ENCODE measurements around the gene SLC41A3.

Gene SLC41A3

GRCh38 chr3:126083913-126084767, at the start of gene SLC41A3:
Gene SLC41A3 (minus strand): TSS chr3:126084124. CDS start chr3:126068219, 15,905 bp downstream.
- DNase-seq (peak; percentile 87), ATAC-seq (replicated peaks) (peak; percentile 92 to 93)
- Mint-ChIP-seq H3K9me3 (no peaks in the 10 kb centered on the region), H3K4me1 (peaks cover 13 to 22% of the 10 kb centered on the region in 2 donors), H3K36me3 (peaks cover 5% of the 10 kb centered on the region in 2 donors), H3K27me3 (no peaks in the 10 kb centered on the region), H3K27ac (peak within 1 kb of the TSS; percentile 96), H3K4me3 (peak within 1 kb of the TSS; percentile 86 to 92)

GRCh38 chr3:126133606-126134005, 49.7 kb upstream of the SLC41A3 start:
- peaks cover 43% of the 10 kb centered on the region in 2 donors for H3K27me3 Mint-ChIP-seq
- H3K36me3 Mint-ChIP-seq: no peaks in the 10 kb centered on the region
- no peak for ATAC-seq (replicated peaks)

GRCh38 chr3:126132751-126133511, 49.0 kb upstream of the SLC41A3 start:
- no peaks in the 10 kb centered on the region for H3K9me3 Mint-ChIP-seq
- peaks cover 0 to 10% of the 10 kb centered on the region in 2 donors for H3K4me1 Mint-ChIP-seq
- ATAC-seq (replicated peaks) (no peak), DNase-seq (no peak)
- H3K27me3 Mint-ChIP-seq: peaks cover 36 to 38% of the 10 kb centered on the region in 2 donors
- no peak overlapping the region for H3K4me3 Mint-ChIP-seq
- H3K27ac Mint-ChIP-seq: no peak overlapping the region
- H3K36me3 Mint-ChIP-seq: no peaks in the 10 kb centered on the region

More at GRCh38 chr3:126133606-126134005, 49.7 kb upstream of the SLC41A3 start:
- no peaks in the 10 kb centered on the region for H3K9me3 Mint-ChIP-seq
- DNase-seq: no peak
- no peak overlapping the region for H3K4me3 Mint-ChIP-seq
- H3K27ac Mint-ChIP-seq: no peak overlapping the region
- H3K4me1 Mint-ChIP-seq: peaks cover 0 to 10% of the 10 kb centered on the region in 2 donors

GRCh38 chr3:126131881-126132750, 48.2 kb upstream of the SLC41A3 start:
- Mint-ChIP-seq H3K27ac (no peak overlapping the region), H3K9me3 (no peaks in the 10 kb centered on the region), H3K4me1 (peaks cover 0 to 10% of the 10 kb centered on the region in 2 donors), H3K4me3 (no peak overlapping the region), H3K36me3 (no peaks in the 10 kb centered on the region), H3K27me3 (peaks cover 28 to 29% of the 10 kb centered on the region in 2 donors)
- ATAC-seq (replicated peaks): no peak
- DNase-seq: no peak

GRCh38 chr3:126130981-126131745, 47.2 kb upstream of the SLC41A3 start:
- peaks cover 23 to 25% of the 10 kb centered on the region in 2 donors for H3K27me3 Mint-ChIP-seq
- ATAC-seq (replicated peaks) (no peak), DNase-seq (no peak)

GRCh38 chr3:126130081-126130855, 46.3 kb upstream of the SLC41A3 start:
- H3K4me3 Mint-ChIP-seq: no peak overlapping the region
- no peak overlapping the region for H3K27ac Mint-ChIP-seq
- ATAC-seq (replicated peaks) (no peak), DNase-seq (no peak)
- H3K27me3 Mint-ChIP-seq: peaks cover 15 to 17% of the 10 kb centered on the region in 2 donors
- no peaks in the 10 kb centered on the region for H3K36me3 Mint-ChIP-seq
- no peaks in the 10 kb centered on the region for H3K9me3 Mint-ChIP-seq
- peaks cover 0 to 10% of the 10 kb centered on the region in 2 donors for H3K4me1 Mint-ChIP-seq

More at GRCh38 chr3:126130981-126131745, 47.2 kb upstream of the SLC41A3 start:
- H3K4me3 Mint-ChIP-seq: no peak overlapping the region
- no peaks in the 10 kb centered on the region for H3K9me3 Mint-ChIP-seq
- peaks cover 0 to 10% of the 10 kb centered on the region in 2 donors for H3K4me1 Mint-ChIP-seq
- no peak overlapping the region for H3K27ac Mint-ChIP-seq
- H3K36me3 Mint-ChIP-seq: no peaks in the 10 kb centered on the region

GRCh38 chr3:126129398-126129891, 45.5 kb upstream of the SLC41A3 start:
- Mint-ChIP-seq H3K4me3 (no peak overlapping the region), H3K36me3 (no peaks in the 10 kb centered on the region), H3K9me3 (no peaks in the 10 kb centered on the region), H3K27ac (no peak overlapping the region), H3K4me1 (peaks cover 0 to 7% of the 10 kb centered on the region in 2 donors), H3K27me3 (peaks cover 13 to 15% of the 10 kb centered on the region in 2 donors)
- DNase-seq (no peak), ATAC-seq (replicated peaks) (no peak)

GRCh38 chr3:126128504-126129397, 44.8 kb upstream of the SLC41A3 start:
- Mint-ChIP-seq H3K4me3 (no peak overlapping the region), H3K9me3 (no peaks in the 10 kb centered on the region), H3K4me1 (no peaks in the 10 kb centered on the region), H3K27ac (no peak overlapping the region), H3K27me3 (peaks cover 10 to 11% of the 10 kb centered on the region in 2 donors), H3K36me3 (no peaks in the 10 kb centered on the region)
- no peak for DNase-seq
- no peak for ATAC-seq (replicated peaks)

- Mint-ChIP-seq H3K9me3 (no peaks in the 10 kb centered on the region), H3K4me1 (no peaks in the 10 kb centered on the region), H3K27me3 (peaks cover 10% of the 10 kb centered on the region in 2 donors), H3K27ac (no peak overlapping the region), H3K36me3 (no peaks in the 10 kb centered on the region), H3K4me3 (no peak overlapping the region)
- DNase-seq (no peak), ATAC-seq (replicated peaks) (no peak)
Observed at GRCh38 chr3:126127904-126128303, 44.0 kb upstream of the SLC41A3 start.

- Mint-ChIP-seq H3K4me1 (no peaks in the 10 kb centered on the region), H3K36me3 (no peaks in the 10 kb centered on the region), H3K4me3 (no peak overlapping the region), H3K27ac (no peak overlapping the region), H3K9me3 (no peaks in the 10 kb centered on the region), H3K27me3 (peaks cover 7% of the 10 kb centered on the region in 2 donors)
- no peak for ATAC-seq (replicated peaks)
- no peak for DNase-seq
Observed at GRCh38 chr3:126127452-126127851, 43.5 kb upstream of the SLC41A3 start.

GRCh38 chr3:126126811-126127431, 43.0 kb upstream of the SLC41A3 start:
- Mint-ChIP-seq H3K27me3 (peaks cover 4 to 5% of the 10 kb centered on the region in 2 donors), H3K9me3 (no peaks in the 10 kb centered on the region), H3K4me3 (no peak overlapping the region), H3K36me3 (no peaks in the 10 kb centered on the region), H3K4me1 (no peaks in the 10 kb centered on the region), H3K27ac (no peak overlapping the region)
- no peak for ATAC-seq (replicated peaks)
- DNase-seq: no peak

Measured in stimulated activated naive B cell treated with anti-CD40 and anti-IgM and Interleukin-4, amounts not matched to agents 10 μg/mL and 1 μg/mL and 100 μg/mL, for 72 hours (primary cell).